NCI-H510A treated with DMSO at 0.1 percent for 48 hours (cell line): ENCODE measurements around the gene PLEKHG2.

ENCODE experiments used
- DNase-seq: peaks from one replicate; lab custom pipeline; 2025; lab: John Stamatoyannopoulos, UW

Gene PLEKHG2

DNA sequence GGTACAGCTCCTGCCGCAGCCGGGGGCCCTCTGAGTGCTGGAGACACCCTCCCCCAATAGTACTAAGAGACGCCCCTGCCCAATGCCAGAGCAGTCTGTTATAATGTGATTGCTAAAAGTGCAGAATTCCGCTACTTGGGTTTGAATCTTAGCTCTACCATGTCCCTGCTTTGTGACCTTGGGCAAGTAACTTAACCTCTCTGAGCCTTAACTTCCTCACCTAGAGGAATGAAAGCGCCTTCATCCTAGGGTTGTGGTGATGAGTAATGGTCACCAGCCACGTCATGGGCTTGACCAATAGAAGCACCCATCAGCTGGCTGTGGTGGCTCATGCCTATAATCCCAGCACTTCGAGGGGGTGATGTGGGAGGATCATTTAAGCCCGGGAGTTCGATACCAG is 6.5 kb downstream of the PLEKHG2 start:
- DNase-seq: no peak

DNA sequence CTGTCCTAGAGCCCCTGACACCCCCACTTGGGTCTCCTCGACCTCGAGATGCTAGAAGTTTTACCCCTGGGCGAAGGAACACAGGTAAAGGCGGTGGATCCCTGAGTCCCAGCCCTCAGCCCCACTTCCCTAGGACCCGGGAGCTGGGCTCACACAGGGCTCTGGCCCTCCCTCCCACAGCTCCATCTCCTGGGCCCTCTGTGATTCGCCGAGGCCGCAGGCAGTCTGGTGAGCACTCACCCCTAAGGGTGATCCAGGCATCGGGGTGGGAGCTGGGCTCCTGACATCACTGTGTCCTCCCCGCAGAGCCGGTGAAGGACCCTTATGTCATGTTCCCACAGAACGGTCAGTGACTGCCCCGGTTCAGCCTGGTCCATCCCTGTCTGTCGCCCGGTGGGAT is 8.3 kb downstream of the PLEKHG2 start:
- DNase-seq: no peak

DNA sequence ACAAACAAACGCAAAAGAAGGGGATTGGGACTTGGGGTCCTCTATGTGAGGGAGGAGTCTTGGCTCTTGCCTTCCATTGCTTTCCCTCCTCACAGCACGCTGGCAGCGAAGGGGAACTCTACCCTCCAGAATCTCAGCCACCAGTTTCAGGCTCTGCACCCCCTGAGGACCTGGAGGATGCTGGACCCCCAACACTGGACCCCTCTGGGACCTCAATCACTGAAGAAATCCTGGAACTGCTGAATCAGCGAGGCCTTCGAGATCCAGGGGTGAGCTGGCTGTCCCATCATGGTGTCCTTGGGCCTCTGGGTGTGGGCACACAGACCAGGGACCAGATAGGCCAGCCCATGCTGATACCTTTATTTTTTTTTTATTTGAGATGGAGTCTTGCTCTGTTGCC is 9.6 kb downstream of the PLEKHG2 start:
- DNase-seq: no peak

DNA sequence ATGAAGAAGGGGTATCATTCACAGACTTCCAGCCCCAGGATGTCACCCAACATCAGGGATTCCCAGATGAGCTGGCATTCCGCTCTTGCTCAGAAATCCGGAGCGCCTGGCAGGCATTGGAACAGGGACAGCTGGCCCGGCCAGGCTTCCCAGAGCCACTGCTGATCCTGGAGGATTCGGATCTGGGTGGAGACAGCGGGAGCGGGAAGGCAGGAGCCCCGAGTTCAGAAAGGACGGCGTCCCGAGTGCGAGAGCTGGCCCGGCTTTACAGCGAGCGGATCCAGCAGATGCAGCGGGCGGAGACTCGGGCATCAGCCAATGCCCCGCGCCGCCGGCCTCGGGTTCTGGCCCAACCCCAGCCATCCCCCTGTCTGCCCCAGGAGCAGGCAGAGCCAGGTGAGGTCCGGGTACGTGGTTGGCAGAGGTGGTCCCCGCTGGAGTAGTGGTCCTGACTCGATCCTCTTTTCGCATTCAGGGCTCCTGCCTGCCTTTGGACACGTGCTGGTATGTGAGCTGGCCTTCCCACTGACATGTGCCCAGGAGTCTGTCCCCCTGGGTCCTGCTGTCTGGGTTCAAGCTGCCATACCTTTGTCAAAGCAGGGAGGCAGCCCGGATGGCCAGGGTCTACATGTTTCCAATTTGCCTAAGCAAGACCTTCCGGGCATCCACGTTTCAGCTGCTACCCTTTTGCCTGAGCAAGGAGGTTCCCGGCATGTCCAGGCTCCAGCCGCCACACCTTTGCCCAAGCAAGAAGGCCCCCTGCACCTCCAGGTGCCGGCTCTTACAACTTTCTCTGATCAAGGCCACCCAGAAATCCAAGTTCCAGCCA is 11.0 kb downstream of the PLEKHG2 start:
- no peak for DNase-seq

DNA sequence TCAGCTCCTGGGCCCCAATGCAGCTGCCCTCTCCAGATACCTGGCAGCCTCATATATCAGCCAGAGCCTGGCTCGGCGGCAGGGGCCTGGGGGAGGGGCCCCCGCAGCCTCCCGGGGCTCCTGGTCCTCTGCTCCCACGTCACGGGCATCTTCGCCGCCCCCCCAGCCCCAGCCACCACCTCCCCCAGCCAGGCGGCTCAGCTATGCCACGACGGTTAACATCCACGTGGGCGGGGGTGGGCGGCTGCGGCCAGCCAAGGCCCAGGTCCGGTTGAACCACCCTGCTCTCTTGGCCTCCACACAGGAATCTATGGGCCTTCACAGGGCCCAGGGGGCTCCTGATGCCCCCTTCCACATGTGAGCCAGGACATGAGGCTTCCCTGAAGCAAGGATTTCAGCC is 12.5 kb downstream of the PLEKHG2 start:
- no peak for DNase-seq

DNA sequence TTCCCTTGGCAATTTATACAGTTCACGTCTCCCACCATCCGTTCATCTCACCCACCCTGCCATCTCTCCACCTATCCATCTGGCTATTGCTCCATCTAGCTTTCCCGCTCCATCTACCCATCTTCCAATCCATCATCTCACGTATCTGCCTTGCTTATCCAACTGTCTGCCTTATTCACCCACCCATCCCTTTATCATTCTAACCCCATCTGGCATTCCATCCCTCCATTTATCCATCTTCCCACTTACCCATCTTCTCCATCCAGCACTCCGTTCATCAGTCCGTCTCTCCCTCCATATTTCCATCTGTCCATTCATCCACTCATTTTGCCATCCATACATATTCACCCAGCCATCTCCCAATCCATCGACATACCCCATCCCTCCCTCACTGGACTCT is 13.3 kb downstream of the PLEKHG2 start:
- no peak for DNase-seq

DNA sequence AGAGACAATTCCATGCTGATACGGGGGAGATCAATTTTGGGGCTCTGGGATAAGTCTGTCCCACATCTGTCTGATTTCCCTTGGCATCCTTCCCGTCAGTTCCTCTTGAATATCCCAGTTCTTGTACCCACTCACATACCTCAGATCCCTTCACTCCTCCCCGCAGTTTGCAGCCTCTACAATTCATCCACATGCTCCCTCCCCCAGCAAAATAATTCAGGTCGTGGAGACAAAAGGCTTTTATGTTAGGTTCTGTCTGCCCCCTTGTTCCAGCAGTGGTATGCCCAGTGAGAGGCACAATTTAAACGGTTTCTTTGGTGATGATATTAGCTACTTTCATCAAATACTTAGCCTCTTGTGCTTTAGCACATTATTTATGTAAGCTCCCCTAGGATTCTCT is 13.7 kb downstream of the PLEKHG2 start:
- DNase-seq: no peak

DNA sequence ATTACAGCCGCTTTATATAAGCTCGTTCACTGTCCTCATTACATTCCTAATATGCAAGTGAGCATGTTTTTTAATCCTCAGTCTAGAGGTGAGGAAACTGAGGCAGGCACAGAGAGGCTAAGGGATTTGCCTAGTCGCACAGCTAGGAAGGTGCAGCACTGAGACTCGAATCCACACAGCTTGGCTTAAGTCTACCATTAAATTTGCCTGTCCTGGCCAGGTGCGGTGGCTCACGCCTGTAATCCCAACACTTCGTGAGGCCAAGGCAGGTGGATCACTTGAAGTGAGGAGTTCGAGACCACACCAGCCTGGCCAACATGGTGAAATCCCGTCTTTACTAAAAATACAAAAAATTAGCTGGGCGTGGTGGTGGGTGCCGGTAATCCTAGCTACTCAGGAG is 15.2 kb downstream of the PLEKHG2 start:
- DNase-seq: no peak

DNA sequence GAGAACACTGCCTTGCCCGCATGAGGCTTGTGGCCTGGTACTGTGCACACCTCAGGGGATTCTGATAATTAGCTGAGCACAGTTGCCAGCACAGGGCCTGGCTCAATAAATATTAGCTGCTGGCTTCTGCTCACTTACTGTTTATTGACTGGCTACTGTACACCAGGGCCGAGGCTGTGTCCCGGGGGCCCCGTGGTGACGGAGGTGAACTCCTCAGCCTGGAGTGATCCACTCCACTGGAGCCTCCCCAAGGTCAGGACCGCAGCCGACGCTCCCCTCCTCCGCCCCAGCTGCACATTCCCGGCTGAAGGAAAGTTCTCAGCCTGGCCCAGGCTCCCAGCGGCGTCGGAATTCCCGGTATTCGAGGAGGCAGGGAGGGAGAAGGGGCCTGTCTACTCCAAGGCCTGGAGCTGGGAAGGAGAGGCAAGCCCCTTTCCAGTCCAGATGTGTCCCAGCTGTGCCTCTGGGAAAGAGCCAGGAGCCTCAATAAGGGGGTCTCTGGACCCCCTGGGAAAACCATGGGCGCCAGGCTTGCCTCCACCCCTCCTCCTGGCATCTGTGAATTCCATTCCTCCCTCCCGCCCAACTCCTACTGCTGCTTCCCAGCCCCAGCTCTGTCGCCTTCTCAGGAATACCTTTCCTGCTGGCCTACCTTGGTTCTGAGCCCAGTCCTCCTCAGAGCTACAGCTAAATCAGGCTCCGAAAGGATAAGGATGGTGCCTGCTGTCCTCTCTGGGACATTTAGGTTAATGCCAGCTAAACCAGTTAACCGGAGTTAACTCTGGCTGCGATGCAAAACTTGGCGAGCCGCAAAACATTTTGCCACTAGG is 16.0 kb downstream of the PLEKHG2 start:
- DNase-seq: no peak

DNA sequence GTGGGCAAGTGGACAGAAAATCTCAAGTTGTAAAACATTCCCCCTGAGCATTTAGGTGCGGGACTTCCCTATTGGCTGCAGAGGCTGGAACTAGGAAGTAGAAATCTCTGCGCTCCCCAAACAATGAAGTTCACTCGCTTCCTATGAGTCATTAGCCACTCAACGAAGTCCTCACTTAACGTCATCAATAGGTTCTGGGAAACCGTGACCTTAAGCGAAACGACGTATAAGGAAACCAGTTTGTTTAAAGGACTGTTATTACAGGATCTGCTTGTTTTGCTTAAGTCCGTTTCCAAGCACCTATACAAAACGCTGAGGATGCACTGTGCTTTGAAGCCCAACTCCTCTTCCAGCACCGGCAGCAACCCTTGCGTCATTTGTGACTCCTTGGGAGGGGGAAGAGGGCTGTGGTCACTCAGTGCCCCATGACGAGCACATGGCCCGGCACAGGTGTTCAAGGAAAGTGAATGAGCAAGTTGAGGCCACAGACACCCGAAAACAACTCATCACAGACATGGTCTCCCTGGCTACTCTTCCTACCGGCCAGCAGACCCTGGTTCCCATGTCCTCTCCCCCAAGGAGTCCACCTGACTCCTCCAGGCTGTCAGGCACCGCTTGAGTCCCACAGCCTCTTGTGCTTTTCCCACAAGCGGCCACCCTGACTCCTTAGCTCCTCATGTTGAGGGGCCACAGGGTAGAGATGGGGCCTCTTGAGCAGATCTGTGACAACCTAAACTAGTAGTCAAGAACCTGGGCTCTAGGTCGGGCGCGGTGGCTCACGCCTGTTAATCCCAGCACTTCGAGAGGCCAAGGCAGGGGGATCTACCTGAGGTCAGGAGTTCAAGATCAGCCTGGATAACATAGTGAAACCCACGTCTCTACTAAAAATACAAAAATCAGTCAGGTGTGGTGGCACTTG is 18.5 kb downstream of the PLEKHG2 start:
- DNase-seq: peak; percentile 27

DNA sequence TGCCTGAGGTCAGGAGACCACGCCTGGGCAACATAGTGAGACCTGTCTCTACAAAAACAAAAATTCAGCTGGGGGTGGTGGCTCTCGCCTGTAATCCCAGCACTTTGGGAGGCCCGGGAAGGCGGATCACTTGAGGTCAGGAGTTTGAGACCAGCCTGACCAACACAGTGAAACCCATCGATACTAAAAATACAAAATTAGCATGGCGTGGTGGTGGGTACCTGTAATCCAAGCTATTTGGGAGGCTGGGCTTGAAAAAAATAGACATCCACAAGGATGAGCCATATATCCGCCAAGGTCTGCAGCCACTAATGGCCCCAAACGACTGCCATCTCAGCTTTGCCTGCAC is 20.2 kb downstream of the PLEKHG2 start:
- no peak for DNase-seq

DNA sequence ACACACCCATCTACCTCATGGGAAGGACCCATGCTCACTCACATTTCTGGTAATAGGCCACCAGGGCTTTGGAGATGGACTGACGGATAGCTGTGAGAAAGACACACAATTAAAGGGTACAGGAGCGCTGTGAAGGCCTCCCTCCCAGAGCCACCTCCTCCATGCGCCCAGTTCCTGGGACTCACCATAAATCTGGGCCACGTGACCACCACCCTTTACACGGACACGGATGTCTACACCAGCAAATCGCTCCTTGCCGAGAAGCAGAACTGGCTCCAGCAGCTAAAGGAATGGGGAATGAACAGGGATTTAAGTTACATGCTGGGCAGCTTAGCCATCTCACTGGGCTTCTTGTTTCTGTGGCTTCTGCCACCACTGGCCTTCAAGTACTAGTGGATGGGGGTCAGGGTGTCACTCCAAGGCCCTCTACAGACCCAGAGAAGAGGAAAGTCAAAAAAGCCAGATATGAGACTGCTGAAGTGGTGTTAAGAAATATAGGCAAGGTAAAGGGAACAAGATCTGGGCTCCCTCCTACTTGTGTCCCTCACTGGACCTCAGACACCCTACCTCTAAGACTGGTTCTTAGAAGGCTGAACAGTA is 21.1 kb downstream of the PLEKHG2 start:
- DNase-seq: no peak

DNA sequence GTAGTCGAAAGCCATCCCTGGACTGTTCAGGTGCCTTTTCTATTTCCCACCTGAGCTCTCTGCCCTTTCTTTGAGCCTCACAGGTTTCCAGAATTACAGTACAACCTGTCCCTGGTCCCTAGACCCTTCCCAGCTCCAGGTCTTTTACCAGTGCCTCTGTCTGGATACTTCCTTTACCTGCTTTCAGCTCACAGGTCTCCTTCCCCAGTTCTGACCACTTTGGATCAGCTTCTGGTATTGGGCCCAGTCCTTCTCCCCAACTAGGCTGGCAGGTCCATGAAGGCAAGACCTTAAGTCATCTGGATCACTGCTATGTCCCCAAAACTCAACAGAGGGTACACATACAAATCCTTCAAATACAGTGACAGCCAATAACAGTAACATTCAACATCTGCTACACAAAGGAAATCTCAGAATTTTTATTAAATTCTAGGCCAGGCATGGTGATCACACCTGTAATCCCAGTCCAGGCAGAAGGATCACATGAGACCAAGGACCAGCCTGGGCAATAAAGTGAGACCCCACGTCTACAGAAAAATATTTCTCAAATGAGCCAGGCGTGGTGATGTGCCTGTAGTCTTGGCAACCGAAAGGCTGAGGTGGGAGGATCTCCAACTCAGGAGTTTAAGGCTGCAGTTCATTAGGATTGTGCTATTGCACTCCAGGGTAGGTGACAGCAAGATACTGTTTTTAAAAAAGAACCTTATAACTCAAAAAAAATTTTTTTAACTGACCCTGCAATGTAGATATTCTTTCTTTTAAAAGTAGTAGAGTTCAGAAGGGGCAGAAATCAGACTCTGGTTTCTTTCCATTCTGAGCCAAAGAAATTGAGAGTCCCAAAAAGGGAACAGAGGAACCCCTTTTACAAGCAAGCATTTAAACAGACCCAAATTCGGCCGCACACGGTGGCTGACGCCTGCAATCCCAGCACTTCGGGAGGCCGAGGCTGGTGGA is 21.9 kb downstream of the PLEKHG2 start:
- no peak for DNase-seq

DNA sequence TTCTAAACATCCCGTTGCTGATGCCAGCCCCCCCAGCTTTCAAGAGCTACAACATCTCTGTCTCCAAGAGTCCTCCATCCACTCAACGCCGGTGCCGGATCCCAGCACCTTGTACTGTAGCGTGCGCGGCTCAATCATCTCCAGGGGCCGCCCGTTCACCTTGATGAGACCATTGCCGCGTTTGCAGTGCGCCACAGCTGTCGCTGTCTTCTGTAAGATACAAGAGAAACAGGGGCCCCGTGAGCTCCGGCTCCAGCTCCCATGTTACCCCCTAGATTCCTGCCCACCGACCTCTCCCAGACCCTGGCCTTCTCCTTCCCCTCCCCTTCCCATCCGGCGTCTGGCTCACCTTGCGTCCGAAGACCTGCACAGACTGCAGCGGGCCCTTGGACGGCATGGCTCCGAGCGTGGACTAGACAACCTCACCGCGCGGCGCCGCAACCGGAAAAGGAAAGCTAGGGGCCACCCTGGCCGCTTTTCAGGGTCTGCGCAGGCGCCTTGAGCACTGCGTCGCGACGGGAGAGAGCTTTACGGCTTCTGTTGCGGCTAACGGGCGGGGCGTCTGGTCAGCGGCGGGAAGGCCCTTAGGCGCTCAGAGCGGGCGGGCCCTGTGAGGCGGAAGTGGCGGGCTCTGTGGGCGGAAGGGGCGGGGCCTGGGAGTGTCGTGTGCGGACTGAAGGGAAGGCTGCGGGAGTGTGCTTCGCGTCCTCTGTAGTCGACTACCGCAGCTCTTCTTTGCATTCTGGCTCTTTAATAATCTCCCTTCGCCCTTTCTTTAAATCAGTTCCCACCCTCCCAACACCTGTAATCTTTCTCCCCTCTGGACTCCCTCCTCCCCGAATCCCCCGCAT is 23.3 kb downstream of the PLEKHG2 start, which contains the start of gene RPS16:
TSS of gene RPS16 (minus strand) at position 451 of the 851 bp plus-strand sequence. CDS start at position 397, 54 bp downstream.
- DNase-seq: peak; percentile 97

DNA sequence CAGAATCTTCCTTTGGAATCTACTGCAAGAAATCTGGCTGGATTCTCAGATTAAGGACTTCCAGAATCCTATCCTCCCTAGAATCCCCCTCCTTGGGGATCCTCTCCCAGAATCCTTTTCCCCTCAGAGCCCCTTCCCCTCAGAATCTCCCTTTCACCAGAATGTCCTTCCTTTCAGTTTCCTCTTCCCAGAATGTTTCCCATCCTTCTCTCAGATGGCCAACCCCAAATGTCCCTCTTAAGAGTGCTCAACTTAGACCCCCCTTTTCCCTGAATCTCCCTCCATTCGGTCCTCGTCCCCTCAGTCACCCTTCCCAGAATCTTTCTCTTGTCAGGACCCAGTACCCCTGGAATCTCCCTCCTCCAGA is 23.9 kb downstream of the PLEKHG2 start:
- no peak for DNase-seq

DNA sequence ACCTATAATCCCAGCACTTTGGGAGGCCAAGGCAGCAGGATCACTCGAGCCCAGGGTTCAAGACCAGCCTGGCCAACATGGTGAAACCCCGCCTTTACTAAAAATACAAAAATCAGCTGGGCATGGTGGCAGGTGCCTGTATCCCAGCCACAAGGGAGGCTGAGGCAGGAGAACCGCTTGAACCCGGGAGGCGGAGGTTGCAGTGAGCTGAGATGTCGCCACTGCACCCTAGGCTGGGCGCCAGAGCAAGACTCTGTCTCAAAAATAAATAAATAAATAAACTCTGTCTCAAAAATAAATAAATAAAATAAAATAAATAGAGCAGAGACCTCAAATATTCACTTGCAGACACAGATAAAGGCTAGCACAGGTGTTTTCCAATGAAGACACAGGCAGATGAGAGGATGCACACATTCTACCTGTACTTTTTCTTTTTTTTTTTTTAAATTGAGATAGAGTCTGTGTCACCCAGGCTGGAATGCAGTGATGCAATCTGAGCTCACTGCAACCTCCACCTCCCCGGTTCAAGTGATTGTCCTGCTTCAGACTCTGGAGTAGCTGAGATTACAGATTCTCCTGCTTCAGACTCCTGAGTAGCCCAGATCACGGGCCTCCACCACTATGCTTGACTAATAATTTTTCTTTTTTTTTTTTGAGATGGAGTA is 25.9 kb downstream of the PLEKHG2 start:
- no peak for DNase-seq

DNA sequence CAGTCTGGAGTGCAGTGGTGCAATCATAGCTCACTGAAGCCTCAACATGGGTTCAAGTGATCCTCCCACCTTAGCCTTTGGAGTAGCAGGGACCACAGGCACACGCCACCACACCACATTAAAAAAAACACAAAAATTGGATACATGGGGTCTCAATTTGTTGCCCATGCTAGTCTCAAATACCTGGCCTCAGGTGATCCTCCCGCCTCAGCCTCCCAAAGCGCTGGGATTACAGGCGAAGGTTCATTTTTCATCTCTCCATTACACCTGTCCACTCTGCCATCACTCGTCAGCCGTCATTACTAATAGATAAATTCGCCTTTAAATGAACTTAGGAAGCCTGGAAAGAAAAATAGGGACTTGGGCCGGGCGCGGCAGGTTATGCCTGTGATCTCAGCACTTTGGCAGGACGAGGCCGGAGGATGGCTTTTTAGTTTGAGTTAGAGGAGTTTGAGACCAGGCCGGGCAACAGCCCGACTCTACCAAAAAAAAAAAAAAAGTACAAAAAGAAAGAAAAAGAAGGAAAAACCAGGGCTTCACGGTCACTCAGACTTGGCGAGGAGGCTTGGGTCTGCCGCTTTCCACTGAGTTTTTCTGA is 32.2 kb downstream of the PLEKHG2 start:
- DNase-seq: no peak

DNA sequence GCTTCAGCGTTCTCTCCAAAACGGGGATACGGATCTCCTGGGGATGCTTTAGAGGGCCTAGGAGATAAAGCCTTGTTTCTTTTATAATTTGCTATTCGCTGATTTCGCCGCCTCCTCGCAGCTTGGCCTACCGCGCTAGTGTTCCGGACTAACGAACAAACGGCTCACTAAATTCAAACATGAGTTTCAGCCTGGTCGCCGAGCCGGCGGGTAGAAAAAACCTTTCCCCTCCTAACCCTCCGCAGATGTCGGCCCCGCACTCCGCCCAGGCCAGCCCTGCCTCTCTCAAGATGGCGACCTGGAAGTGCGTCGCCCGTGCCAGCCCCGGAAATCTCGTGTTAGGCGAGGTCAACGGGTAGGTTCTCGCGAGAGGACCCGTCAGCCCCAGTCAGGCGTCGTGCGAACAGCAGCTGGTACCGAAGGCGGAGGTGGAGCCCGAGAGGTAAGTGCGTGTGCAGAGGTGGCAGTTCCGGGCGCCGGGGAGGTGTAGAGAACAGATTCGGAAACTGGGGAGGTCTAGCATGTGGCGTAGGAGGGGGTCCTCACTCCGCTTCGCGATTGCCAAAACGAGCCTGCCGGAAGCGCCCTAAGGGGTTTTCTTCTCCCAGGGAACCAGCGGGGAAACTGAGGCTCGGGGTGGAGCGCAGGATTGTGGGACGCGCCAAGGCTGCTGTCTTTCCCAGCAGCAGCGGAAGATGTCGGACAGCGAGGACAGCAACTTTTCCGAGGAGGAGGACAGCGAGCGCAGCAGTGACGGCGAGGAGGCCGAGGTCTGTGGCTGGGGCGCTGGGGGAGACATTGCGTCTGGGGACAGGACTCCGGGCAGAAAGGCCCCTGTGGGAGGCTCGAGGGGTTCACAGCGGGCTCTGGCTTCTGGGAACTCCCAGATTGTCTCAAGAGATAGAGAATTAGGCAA is 33.0 kb downstream of the PLEKHG2 start, which contains the start of gene SUPT5H:
TSS of gene SUPT5H (plus strand) at position 387 of the 916 bp plus-strand sequence. CDS start at position 696, 309 bp downstream.
- peak; percentile 89 for DNase-seq
